Stimulated activated CD8-positive, alpha-beta memory T cell treated with anti-CD3 and anti-CD28 coated beads, Interleukin-4, amount 100 ng/mL, for 24 hours (primary cell): ENCODE results near the gene TENM4.

Experiments
- DNase-seq: peaks from one replicate; pipeline ENCODE4 v3.0.0-alpha.2; 2020; ENCODE audit warnings: low read depth

TENM4 gene

GRCh38 chr11:78742430-78742829, 698.4 kb downstream of the TENM4 start:
- DNase-seq, result no peak

GRCh38 chr11:78741741-78742140, 699.1 kb downstream of the TENM4 start:
- no peak for DNase-seq

- DNase-seq, result no peak
Measured at GRCh38 chr11:78740199-78741071, 700.4 kb downstream of the TENM4 start.

GRCh38 chr11:78737891-78738290, 702.9 kb downstream of the TENM4 start:
- DNase-seq, result no peak

GRCh38 chr11:78737301-78737700, 703.5 kb downstream of the TENM4 start:
- DNase-seq, result no peak

GRCh38 chr11:78735711-78736110, 705.1 kb downstream of the TENM4 start:
- DNase-seq, result no peak

- DNase-seq, result no peak
Measured at GRCh38 chr11:78733031-78733430, 707.8 kb downstream of the TENM4 start.

GRCh38 chr11:78732246-78732645, 708.6 kb downstream of the TENM4 start:
- no peak for DNase-seq

GRCh38 chr11:78731027-78731426, 709.8 kb downstream of the TENM4 start:
- DNase-seq, result no peak

GRCh38 chr11:78730267-78730824, 710.5 kb downstream of the TENM4 start:
- DNase-seq, result no peak

GRCh38 chr11:78727816-78728215, 713.0 kb downstream of the TENM4 start:
- DNase-seq, result no peak

- no peak for DNase-seq
Measured at GRCh38 chr11:78725200-78725599, 715.6 kb downstream of the TENM4 start.

- DNase-seq, result no peak
Measured at GRCh38 chr11:78722786-78723185, 718.0 kb downstream of the TENM4 start.

GRCh38 chr11:78720281-78720989, 720.4 kb downstream of the TENM4 start:
- no peak for DNase-seq

- DNase-seq, result no peak
Measured at GRCh38 chr11:78717041-78717440, 723.8 kb downstream of the TENM4 start.

- DNase-seq, result peak; percentile 11
Measured at GRCh38 chr11:78715639-78716311, 725.1 kb downstream of the TENM4 start.

- DNase-seq, result no peak
Measured at GRCh38 chr11:78714539-78714938, 726.3 kb downstream of the TENM4 start.

- no peak for DNase-seq
Measured at GRCh38 chr11:78711735-78712134, 729.1 kb downstream of the TENM4 start.

- DNase-seq, result no peak
Measured at GRCh38 chr11:78710417-78710816, 730.4 kb downstream of the TENM4 start.

GRCh38 chr11:78708388-78708787, 732.4 kb downstream of the TENM4 start:
- no peak for DNase-seq

- no peak for DNase-seq
Measured at GRCh38 chr11:78706551-78706950, 734.3 kb downstream of the TENM4 start.

GRCh38 chr11:78704811-78705210, 736.0 kb downstream of the TENM4 start:
- no peak for DNase-seq
